ENCODE data around the gene TMBIM1. TPM values are rescaled to one million over a fixed set of nuclear protein-coding genes. Genes with fewer than 3 reads are reported as not detected.

The TMBIM1 gene
- total and polyA plus RNA-seq, 3 donors from 2014 or later: 59.9 to 81.0 (median 77.6) TPM

- Histone ChIP-seq H3K27ac (no peak overlapping the region), H3K4me1 (peaks cover 44% of the 10 kb centered on the region), H3K27me3 (no peaks in the 10 kb centered on the region), H3K4me3 (no peak overlapping the region), H3K9me3 (no peaks in the 10 kb centered on the region), H3K36me3 (ENCODE audit: low read depth, missing control alignments) (no peaks in the 10 kb centered on the region)
- 19 to 21% methylated on average over 1 of the region's 1 CpG for WGBS, 2 donors
- TF ChIP-seq, protein P1, sequence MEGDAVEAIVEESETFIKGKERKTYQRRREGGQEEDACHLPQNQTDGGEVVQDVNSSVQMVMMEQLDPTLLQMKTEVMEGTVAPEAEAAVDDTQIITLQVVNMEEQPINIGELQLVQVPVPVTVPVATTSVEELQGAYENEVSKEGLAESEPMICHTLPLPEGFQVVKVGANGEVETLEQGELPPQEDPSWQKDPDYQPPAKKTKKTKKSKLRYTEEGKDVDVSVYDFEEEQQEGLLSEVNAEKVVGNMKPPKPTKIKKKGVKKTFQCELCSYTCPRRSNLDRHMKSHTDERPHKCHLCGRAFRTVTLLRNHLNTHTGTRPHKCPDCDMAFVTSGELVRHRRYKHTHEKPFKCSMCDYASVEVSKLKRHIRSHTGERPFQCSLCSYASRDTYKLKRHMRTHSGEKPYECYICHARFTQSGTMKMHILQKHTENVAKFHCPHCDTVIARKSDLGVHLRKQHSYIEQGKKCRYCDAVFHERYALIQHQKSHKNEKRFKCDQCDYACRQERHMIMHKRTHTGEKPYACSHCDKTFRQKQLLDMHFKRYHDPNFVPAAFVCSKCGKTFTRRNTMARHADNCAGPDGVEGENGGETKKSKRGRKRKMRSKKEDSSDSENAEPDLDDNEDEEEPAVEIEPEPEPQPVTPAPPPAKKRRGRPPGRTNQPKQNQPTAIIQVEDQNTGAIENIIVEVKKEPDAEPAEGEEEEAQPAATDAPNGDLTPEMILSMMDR (IDR thresholded peaks at IDR 0.05): no peak
- TF ChIP-seq POLR2A (IDR thresholded peaks at IDR 0.05): no peak
- intact Hi-C loops (cut with DNase I; ENCODE audit: low total_unique reads): no loop called here
- no peak for DNase-seq
These were observed 61.4 kb downstream of the TMBIM1 start for GRCh38 chr2:218230882-218231281.

DNA sequence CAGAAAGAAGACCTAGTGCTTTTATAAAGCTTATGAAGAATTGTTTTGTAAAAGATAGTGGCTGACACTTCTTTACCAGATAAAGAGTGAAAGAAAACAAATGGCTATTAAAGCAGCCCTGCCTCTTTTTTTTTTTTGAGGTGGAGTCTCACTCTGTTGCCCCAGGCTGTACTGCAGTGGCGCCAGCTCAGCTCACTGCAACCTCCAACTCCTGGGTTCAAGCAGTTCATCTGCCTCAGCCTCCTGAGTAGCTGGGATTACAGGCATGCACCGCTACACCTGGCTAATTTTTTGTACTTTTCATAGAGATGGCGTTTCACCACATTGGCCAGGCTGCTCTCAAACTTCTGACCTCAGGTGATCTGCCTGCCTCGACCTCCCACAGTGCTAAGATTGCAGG lies 62.5 kb downstream of the TMBIM1 start:
- no peaks in the 10 kb centered on the region for H3K36me3 ChIP-seq (ENCODE audit: low read depth, missing control alignments)
- H3K4me1 ChIP-seq: peaks cover 44% of the 10 kb centered on the region
- H3K27ac ChIP-seq: peak overlapping the region; percentile 59 to 86
- H3K9me3 ChIP-seq: no peaks in the 10 kb centered on the region
- H3K27me3 ChIP-seq: no peaks in the 10 kb centered on the region
- intact Hi-C loops (cut with DNase I; ENCODE audit: low total_unique reads): no loop called here
- DNase-seq: no peak
- 77 to 82% methylated on average over 4 of the region's 4 CpGs for WGBS, 2 donors
- TF ChIP-seq, protein P1 (IDR thresholded peaks at IDR 0.05): no peak
- TF ChIP-seq POLR2A (IDR thresholded peaks at IDR 0.05): no peak
- no peak overlapping the region for H3K4me3 ChIP-seq

- Histone ChIP-seq H3K4me3 (no peak overlapping the region), H3K36me3 (ENCODE audit: low read depth, missing control alignments) (no peaks in the 10 kb centered on the region), H3K9me3 (no peaks in the 10 kb centered on the region), H3K27me3 (no peaks in the 10 kb centered on the region), H3K4me1 (peaks cover 44% of the 10 kb centered on the region), H3K27ac (peak overlapping the region; percentile 59 to 86)
- WGBS, 2 donors: 36 to 55% methylated on average over 3 of the region's 3 CpGs
- TF ChIP-seq POLR2A (IDR thresholded peaks at IDR 0.05): no peak
- TF ChIP-seq, protein P1 (IDR thresholded peaks at IDR 0.05): no peak
- intact Hi-C loops (cut with DNase I; ENCODE audit: low total_unique reads): no loop called here
- no peak for DNase-seq
These were observed 63.1 kb downstream of the TMBIM1 start for GRCh38 chr2:218229239-218229638.

- Histone ChIP-seq H3K9me3 (no peaks in the 10 kb centered on the region), H3K36me3 (ENCODE audit: low read depth, missing control alignments) (no peaks in the 10 kb centered on the region), H3K27ac (peak overlapping the region; percentile 66 to 86), H3K4me3 (no peak overlapping the region), H3K4me1 (peaks cover 39% of the 10 kb centered on the region), H3K27me3 (no peaks in the 10 kb centered on the region)
- TF ChIP-seq, protein P1 (IDR thresholded peaks at IDR 0.05): no peak
- TF ChIP-seq POLR2A (IDR thresholded peaks at IDR 0.05): no peak
- intact Hi-C loops (cut with DNase I; ENCODE audit: low total_unique reads): no loop called here
- WGBS, 2 donors: 91% methylated on average over 6 of the region's 6 CpGs
- no peak for DNase-seq
These were observed 63.8 kb downstream of the TMBIM1 start for GRCh38 chr2:218228366-218229090.

DNA sequence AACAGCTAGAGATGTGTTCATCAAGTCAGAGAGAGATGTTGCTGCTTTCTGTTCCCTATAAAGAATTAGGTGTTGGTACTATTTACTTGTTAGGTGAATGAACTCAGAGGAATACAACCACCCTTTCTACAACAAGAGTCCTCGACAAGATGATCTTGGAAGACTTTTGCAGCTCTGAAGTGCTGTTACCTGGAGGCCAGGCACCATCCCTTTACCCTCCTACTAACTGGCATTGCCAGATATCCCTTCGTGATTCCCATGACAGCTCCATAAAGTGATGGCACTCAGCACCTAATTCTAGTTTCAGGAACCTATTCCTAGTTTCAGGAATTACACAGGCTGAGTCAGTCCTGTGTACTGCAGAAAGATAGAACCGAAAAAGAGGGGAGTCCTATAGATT lies 65.4 kb downstream of the TMBIM1 start:
- no peak for DNase-seq
- Histone ChIP-seq H3K27me3 (no peaks in the 10 kb centered on the region), H3K4me3 (no peak overlapping the region), H3K9me3 (no peaks in the 10 kb centered on the region), H3K27ac (no peak overlapping the region), H3K4me1 (peaks cover 47% of the 10 kb centered on the region), H3K36me3 (ENCODE audit: low read depth, missing control alignments) (no peaks in the 10 kb centered on the region)
- TF ChIP-seq POLR2A (IDR thresholded peaks at IDR 0.05): no peak
- TF ChIP-seq, protein P1 (IDR thresholded peaks at IDR 0.05): no peak
- intact Hi-C loops (cut with DNase I; ENCODE audit: low total_unique reads): no loop called here
- 81 to 84% methylated on average over 3 of the region's 3 CpGs for WGBS, 2 donors
